H1 (cell line): ENCODE data around the gene USPL1. TPM values are rescaled to one million over a fixed set of nuclear protein-coding genes. Genes with fewer than 3 reads are reported as not detected.

Experiments
- CTCF ChIA-PET: fragments of 300-600 bp; sonication (Branson Sonifier 250); formaldehyde crosslinking; loops from one replicate; lab custom pipeline; 2021; ENCODE audit not compliant: partially characterized antibody; lab: Charles Lee
- POLR2A ChIA-PET: fragments of 300-600 bp; sonication (Branson Sonifier 250); formaldehyde crosslinking; loops from one replicate; lab custom pipeline; 2021; ENCODE audit warnings: inconsistent platforms; ENCODE audit not compliant: partially characterized antibody; lab: Charles Lee
- DNase-seq, 2 experiments: peaks; one replicate each; pipeline versions ENCODE4 v3.0.0 to v3.0.0-alpha.2; 2010 to 2022; ENCODE audit warnings: low spot score in 2 of 2, low read depth in 1 of 2, mixed read lengths in 1 of 2
- FAIRE-seq: peaks from 2 replicates; lab custom pipeline; 2011; peaks lifted over from hg19 to GRCh38; lab: Jason Lieb, UNC
- H2AFZ ChIP-seq: 2 replicates; pipeline ENCODE4 v1.8.1; 2012; ENCODE audit warnings: low read length, inconsistent platforms
- H2AK5ac ChIP-seq: 2 replicates; pipeline ENCODE4 v1.6.1; 2013; ENCODE audit warnings: low read depth, low read length
- H2BK120ac ChIP-seq: replicated peaks from 2 replicates; pipeline ENCODE3; 2013; ENCODE audit warnings: low read depth, low read length, inconsistent platforms
- H2BK12ac ChIP-seq: 2 replicates; pipeline ENCODE4 v1.6.1; 2013; ENCODE audit warnings: low read depth, low read length
- H2BK15ac ChIP-seq: 2 replicates; pipeline ENCODE4 v1.6.1; 2013; ENCODE audit warnings: low read length
- H2BK20ac ChIP-seq: 2 replicates; pipeline ENCODE4 v1.6.1; 2013; ENCODE audit warnings: low read length
- H2BK5ac ChIP-seq: 2 replicates; pipeline ENCODE4 v1.6.1; 2013; ENCODE audit warnings: low read depth, low read length
- H3K14ac ChIP-seq: 2 replicates; pipeline ENCODE4 v1.6.1; 2013; ENCODE audit warnings: inconsistent platforms; ENCODE audit not compliant: insufficient read length
- H3K18ac ChIP-seq: 2 replicates; pipeline ENCODE4 v1.6.1; 2013; ENCODE audit warnings: low read length; ENCODE audit errors: extremely low read depth
- H3K23ac ChIP-seq: 2 replicates; pipeline ENCODE4 v1.6.1; 2013; ENCODE audit warnings: inconsistent platforms; ENCODE audit not compliant: insufficient read length
- H3K23me2 ChIP-seq: 2 replicates; pipeline ENCODE4 v1.6.1; 2013; ENCODE audit warnings: low read depth, low read length
- H3K27ac ChIP-seq: 2 replicates; pipeline ENCODE4 v1.6.1; 2011; ENCODE audit warnings: low read depth, low read length, inconsistent platforms
- H3K27me3 ChIP-seq, 4 experiments: replicated peaks in 1 of 4; 1 replicate in 1 of 4; 2 replicates in 3 of 4; pipeline versions ENCODE4 v1.6.1 to v1.8.1; 2011 to 2013; ENCODE audit warnings: low read length in 3 of 4, mild to moderate bottlenecking in 3 of 4, inconsistent platforms in 2 of 4, mixed read lengths in 2 of 4, moderate library complexity in 1 of 4; ENCODE audit not compliant: control insufficient read depth in 3 of 4, insufficient read depth in 3 of 4; ENCODE audit errors: extremely low read depth in 1 of 4
- H3K36me3 ChIP-seq, 4 experiments: 2 replicates each; pipeline versions ENCODE4 v1.6.1 to v1.8.1; 2011 to 2013; ENCODE audit warnings: mild to moderate bottlenecking in 4 of 4, low read length in 3 of 4, moderate library complexity in 2 of 4, control low read depth in 1 of 4, inconsistent platforms in 1 of 4; ENCODE audit not compliant: insufficient read depth in 4 of 4, control insufficient read depth in 2 of 4
- H3K4ac ChIP-seq: replicated peaks from 2 replicates; pipeline ENCODE3; 2013; ENCODE audit warnings: low read length, low read depth, mixed read lengths, inconsistent platforms; ENCODE audit not compliant: insufficient read length
- H3K4me1 ChIP-seq, 4 experiments: replicated peaks in 1 of 4; 1 replicate in 1 of 4; 2 replicates in 3 of 4; pipeline versions ENCODE4 v1.6.1 to v1.8.1; 2011 to 2013; ENCODE audit warnings: low read length in 3 of 4, inconsistent platforms in 2 of 4, mixed read lengths in 1 of 4; ENCODE audit not compliant: insufficient read depth in 4 of 4, control insufficient read depth in 3 of 4
- H3K4me2 ChIP-seq, 2 experiments: 2 replicates each; pipeline versions ENCODE4 v1.6.1 to v1.8.1; 2011 to 2013; ENCODE audit warnings: low read depth in 2 of 2, low read length in 2 of 2, control low read depth in 1 of 2, inconsistent platforms in 1 of 2, mild to moderate bottlenecking in 1 of 2; ENCODE audit not compliant: insufficient read depth in 1 of 2
- H3K4me3 ChIP-seq, 4 experiments: fragments of 200-600, 300-600 bp in 1 of 4; sonication (generic), shearing (Covaris generic), sonication (Bioruptor Twin) in 1 of 4; 2 replicates each; pipeline versions ENCODE4 v1.5.1 to v1.8.1; 2011 to 2016; ENCODE audit warnings: low read length in 4 of 4, low read depth in 3 of 4, control low read depth in 2 of 4, inconsistent platforms in 2 of 4, mild to moderate bottlenecking in 2 of 4, mixed read lengths in 1 of 4, moderate library complexity in 1 of 4; ENCODE audit not compliant: insufficient read depth in 2 of 4; ENCODE audit errors: extremely low read depth in 1 of 4
- H3K56ac ChIP-seq: replicated peaks from 2 replicates; pipeline ENCODE3; 2013; ENCODE audit warnings: low read depth, mild to moderate bottlenecking, mixed read lengths, low read length, inconsistent platforms; ENCODE audit not compliant: insufficient read length
- H3K79me1 ChIP-seq: 2 replicates; pipeline ENCODE4 v1.6.1; 2013; ENCODE audit warnings: low read depth, low read length, control low read depth
- H3K79me2 ChIP-seq, 2 experiments: 2 replicates each; pipeline versions ENCODE4 v1.6.1 to v1.8.1; 2012 to 2013; ENCODE audit warnings: low read length in 2 of 2, mild to moderate bottlenecking in 2 of 2, inconsistent platforms in 1 of 2; ENCODE audit not compliant: insufficient read depth in 2 of 2, control insufficient read depth in 1 of 2
- H3K9ac ChIP-seq, 4 experiments: replicated peaks in 1 of 4; 1 replicate in 1 of 4; 2 replicates in 3 of 4; pipeline versions ENCODE4 v1.6.1 to v1.8.1; 2011 to 2013; ENCODE audit warnings: low read depth in 3 of 4, low read length in 3 of 4, control low read depth in 2 of 4, mild to moderate bottlenecking in 2 of 4, moderate library complexity in 2 of 4, inconsistent platforms in 1 of 4; ENCODE audit errors: extremely low read depth in 1 of 4
- H3K9me3 ChIP-seq, 2 experiments: 2 replicates each; pipeline versions ENCODE4 v1.6.1 to v1.8.1; 2012 to 2013; ENCODE audit warnings: mild to moderate bottlenecking in 2 of 2, moderate library complexity in 2 of 2, control low read depth in 1 of 2, inconsistent platforms in 1 of 2, low read depth in 1 of 2, low read length in 1 of 2, mixed read lengths in 1 of 2; ENCODE audit not compliant: insufficient read depth in 2 of 2
- H4K20me1 ChIP-seq, 2 experiments: replicated peaks in 1 of 2; 2 replicates each; pipeline versions ENCODE3 to v1.8.1; 2011 to 2013; ENCODE audit warnings: inconsistent platforms in 2 of 2, low read length in 2 of 2, mild to moderate bottlenecking in 1 of 2; ENCODE audit not compliant: insufficient read depth in 2 of 2, control insufficient read depth in 1 of 2
- H4K5ac ChIP-seq: 2 replicates; pipeline ENCODE4 v1.6.1; 2013; ENCODE audit warnings: low read length, low read depth, mixed read lengths, inconsistent platforms; ENCODE audit not compliant: insufficient read length
- H4K8ac ChIP-seq: 2 replicates; pipeline ENCODE4 v1.8.0; 2013; ENCODE audit warnings: mild to moderate bottlenecking, moderate library complexity, low read length, inconsistent platforms; ENCODE audit not compliant: insufficient read depth; ENCODE audit errors: extremely low read depth
- H4K91ac ChIP-seq: replicated peaks from 2 replicates; pipeline ENCODE3; 2013; ENCODE audit warnings: low read length, mixed read lengths, inconsistent platforms; ENCODE audit not compliant: insufficient read length
- WGBS, 2 experiments: shearing (Covaris generic) in 1 of 2; methylation state at CpG; one replicate each; pipeline versions ENCODE4 v1.1.6 to v1.1.7; 2013 to 2015; ENCODE audit warnings: low lambda C conversion rate in 2 of 2, mixed read lengths in 2 of 2, inconsistent platforms in 1 of 2, low coverage in 1 of 2, missing lambda C conversion rate in 1 of 2; ENCODE audit not compliant: insufficient replicate concordance in 2 of 2, insufficient coverage in 1 of 2, insufficient read length in 1 of 2; ENCODE audit errors: extremely low coverage in 1 of 2, missing lambda C conversion rate in 1 of 2; 5-methylcytosine and 5-hydroxymethylcytosine counted together
- polyA plus RNA-seq, 7 experiments: library from polyadenylated mRNA; depleted of rRNA in 3 of 7; stranded (reverse) in 5 of 7; unstranded in 2 of 7; fragments of >200 nt in 5 of 7; fragments of 200-250 nt in 2 of 7; gene quantifications; 1 replicate in 5 of 7; 2 replicates in 1 of 7; 4 replicates in 1 of 7; pipeline versions ENCODE4 v1.2.1 to v1.2.3, GENCODE V29; 2011 to 2013; ENCODE audit warnings: missing spikeins in 2 of 7, mixed read lengths in 2 of 7
- total RNA-seq: library from RNA; stranded (reverse); fragmentation: NEBNext Ultra II Directional; extraction: Animal tissue kit (Norgen Biotek cat#: 25700); gene quantifications from 2 replicates; pipeline ENCODE4 v1.2.1, GENCODE V29; 2021
- TF ChIP-seq, protein P1 (sequence below): IDR thresholded peaks from 2 replicates; pipeline ENCODE4 v1.6.1; 2012; ENCODE audit warnings: low read length, inconsistent platforms

USPL1 gene
- total and polyA plus RNA-seq, 2 of the 8 experiments (the other 6 are each of a cell fraction or from before 2014, with no cell fraction given) = 6.3 to 17.1 TPM

- WGBS, 2 experiments = 95% methylated on average over 8 of the region's 8 CpGs; no CpG with 5 or more reads in 1 of the 2 experiments
Measured at GRCh38 chr13:30601836-30602235, 15.9 kb upstream of the USPL1 start.

More at GRCh38 chr13:30601836-30602235, 15.9 kb upstream of the USPL1 start:
- Histone ChIP-seq H3K9me3 (no peaks in the 10 kb centered on the region), H4K20me1 (no peaks in the 10 kb centered on the region), H3K4me2 (no peak overlapping the region), H2BK120ac (no peak overlapping the region), H3K56ac (no peak overlapping the region), H2BK15ac (no peak overlapping the region; the same call in 1 of the 2 replicates), H3K4me1 (peaks cover 0 to 3% (median 0%) of the 10 kb centered on the region in 4 experiments; a peak in 1 of 7 replicates), H3K79me1 (no peaks in the 10 kb centered on the region), H3K4me3 (no peak overlapping the region), H2AK5ac (no peak overlapping the region), H4K91ac (no peak overlapping the region), H3K79me2 (no peaks in the 10 kb centered on the region), H2BK5ac (no peak overlapping the region), H3K4ac (no peak overlapping the region), H2BK12ac (no peak overlapping the region), H2BK20ac (no peak overlapping the region), H3K9ac (no peak overlapping the region), H3K27me3 (no peaks in the 10 kb centered on the region)
- no peak for FAIRE-seq
- POLR2A ChIA-PET = interaction anchor here (1.6 kb wide), 1 partner anchor 14 kb away, joined by 4 read pairs; no protein-coding TSS in a partner anchor
- TF ChIP-seq, protein P1, sequence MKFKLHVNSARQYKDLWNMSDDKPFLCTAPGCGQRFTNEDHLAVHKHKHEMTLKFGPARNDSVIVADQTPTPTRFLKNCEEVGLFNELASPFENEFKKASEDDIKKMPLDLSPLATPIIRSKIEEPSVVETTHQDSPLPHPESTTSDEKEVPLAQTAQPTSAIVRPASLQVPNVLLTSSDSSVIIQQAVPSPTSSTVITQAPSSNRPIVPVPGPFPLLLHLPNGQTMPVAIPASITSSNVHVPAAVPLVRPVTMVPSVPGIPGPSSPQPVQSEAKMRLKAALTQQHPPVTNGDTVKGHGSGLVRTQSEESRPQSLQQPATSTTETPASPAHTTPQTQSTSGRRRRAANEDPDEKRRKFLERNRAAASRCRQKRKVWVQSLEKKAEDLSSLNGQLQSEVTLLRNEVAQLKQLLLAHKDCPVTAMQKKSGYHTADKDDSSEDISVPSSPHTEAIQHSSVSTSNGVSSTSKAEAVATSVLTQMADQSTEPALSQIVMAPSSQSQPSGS = no peak
- TF ChIP-seq, all 59 proteins: peak for 0
- H2AFZ ChIP-seq = no peak overlapping the region
- CTCF ChIA-PET = no interaction called here
- H3K36me3 ChIP-seq = no peaks in the 10 kb centered on the region
- no peak for DNase-seq
- H3K14ac ChIP-seq = no peak overlapping the region
- H3K23me2 ChIP-seq = no peaks in the 10 kb centered on the region
- no peak overlapping the region for H3K27ac ChIP-seq
- no peak overlapping the region for H4K8ac ChIP-seq
- no peak overlapping the region for H4K5ac ChIP-seq
- H3K18ac ChIP-seq = no peak overlapping the region
- H3K23ac ChIP-seq = no peak overlapping the region
